T47D (cell line): ENCODE data around the gene HORMAD1.
"Not testable (repeated sequence)": the region's sequence is repeated elsewhere in the genome, so short reads cannot be mapped to it uniquely, and the experiment has no call there.

Experiments used
- DNase-seq, 2 experiments: peaks; one replicate each; pipeline versions ENCODE4 v3.0.0 to v3.0.0-alpha.2; 2011 to 2012; ENCODE audit warnings: low read depth in 1 of 2, low spot score in 1 of 2
- JUND ChIP-seq: IDR thresholded peaks from 2 replicates; pipeline ENCODE4 v1.6.1; 2012; ENCODE audit warnings: low read depth
- in situ Hi-C: cut with HindIII; loops from 2 replicates; pipeline ENCODE4 v1.10.0; 2016; ENCODE audit warnings: low sequenced_read_pairs, low pct_unique_long_range_greater_than_20kb

Gene HORMAD1, protein sequence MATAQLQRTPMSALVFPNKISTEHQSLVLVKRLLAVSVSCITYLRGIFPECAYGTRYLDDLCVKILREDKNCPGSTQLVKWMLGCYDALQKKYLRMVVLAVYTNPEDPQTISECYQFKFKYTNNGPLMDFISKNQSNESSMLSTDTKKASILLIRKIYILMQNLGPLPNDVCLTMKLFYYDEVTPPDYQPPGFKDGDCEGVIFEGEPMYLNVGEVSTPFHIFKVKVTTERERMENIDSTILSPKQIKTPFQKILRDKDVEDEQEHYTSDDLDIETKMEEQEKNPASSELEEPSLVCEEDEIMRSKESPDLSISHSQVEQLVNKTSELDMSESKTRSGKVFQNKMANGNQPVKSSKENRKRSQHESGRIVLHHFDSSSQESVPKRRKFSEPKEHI

GRCh38 chr1:150720703-150721102, at the start of gene HORMAD1:
HORMAD1 (minus strand) TSS chr1:150720895; CDS start chr1:150719505, 1,390 bp downstream.
- in situ Hi-C loops = no loop called here
- no peak for DNase-seq
- TF ChIP-seq JUND = no peak

DNA sequence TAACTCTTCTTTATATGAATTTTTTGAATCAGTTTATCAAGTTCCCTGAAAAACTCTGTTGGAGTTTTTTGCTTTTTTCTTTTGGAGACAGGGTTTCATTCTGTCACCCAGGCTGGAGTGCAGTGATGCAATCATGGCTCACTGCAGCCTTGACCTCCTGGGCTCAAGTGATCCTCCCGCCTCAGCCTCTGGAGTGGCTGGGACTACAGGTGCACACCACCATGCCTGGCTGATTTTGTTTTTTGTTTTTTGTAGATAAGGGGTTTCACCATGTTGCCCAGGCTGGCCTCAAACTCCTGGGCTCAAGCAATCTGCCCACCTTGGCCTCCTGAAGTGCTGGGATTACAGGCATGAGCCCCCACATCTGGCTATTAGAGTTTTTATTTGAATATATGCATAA, 47.0 kb upstream of the HORMAD1 start:
- DNase-seq, in situ Hi-C loops: not testable (repeated sequence)

- DNase-seq, in situ Hi-C loops: not testable (repeated sequence)
These were observed 45.2 kb upstream of the HORMAD1 start for GRCh38 chr1:150765977-150766301.

DNA sequence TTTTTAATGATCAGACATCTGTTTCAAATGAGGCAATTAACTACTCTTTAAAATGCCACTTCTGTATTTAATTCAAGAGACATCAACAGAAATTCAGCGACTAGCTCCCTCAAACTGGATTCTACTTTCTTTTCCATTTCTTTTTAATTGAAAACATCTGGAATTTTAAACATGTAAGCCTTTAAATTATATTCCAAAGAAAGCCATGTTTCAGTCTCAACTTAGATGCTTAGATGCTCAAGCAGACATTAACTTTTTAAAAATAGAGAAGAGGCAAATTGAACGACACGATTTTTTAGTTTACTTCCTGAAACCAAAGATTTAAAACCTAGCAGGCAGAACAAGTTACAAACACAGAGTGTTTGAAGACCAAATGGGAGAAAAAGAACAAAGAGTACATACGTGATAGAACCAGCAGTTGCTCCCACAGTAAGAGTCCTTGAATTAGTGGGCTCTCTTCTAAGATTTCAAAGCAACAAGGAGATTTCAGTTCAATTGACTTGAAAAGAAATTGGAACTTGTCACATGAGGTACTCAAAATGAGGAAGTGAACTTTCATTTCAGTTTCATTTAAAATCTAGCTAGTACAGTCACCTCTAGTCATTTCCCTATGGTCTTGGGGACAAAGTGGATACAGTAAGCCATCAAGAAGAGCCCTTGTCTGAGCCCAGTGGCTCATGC, 44.7 kb upstream of the HORMAD1 start, which contains the start of gene CTSS:
Gene CTSS, minus strand, starts transcription at position 483 of the 681 bp plus-strand sequence. CDS start 1,015 bp downstream, outside the sequence.
- no peak for TF ChIP-seq JUND
- in situ Hi-C loops = no loop called here
- DNase-seq = peak in 1 of 2 experiments; percentile 9

- no peak for TF ChIP-seq JUND
- peak in 1 of 2 experiments; percentile 18 for DNase-seq
- in situ Hi-C loops = no loop called here
These were observed 44.0 kb upstream of the HORMAD1 start for GRCh38 chr1:150764617-150765101.

- DNase-seq = no peak
- TF ChIP-seq JUND = no peak
- in situ Hi-C loops = no loop called here
These were observed 42.3 kb upstream of the HORMAD1 start for GRCh38 chr1:150763018-150763417.

DNA sequence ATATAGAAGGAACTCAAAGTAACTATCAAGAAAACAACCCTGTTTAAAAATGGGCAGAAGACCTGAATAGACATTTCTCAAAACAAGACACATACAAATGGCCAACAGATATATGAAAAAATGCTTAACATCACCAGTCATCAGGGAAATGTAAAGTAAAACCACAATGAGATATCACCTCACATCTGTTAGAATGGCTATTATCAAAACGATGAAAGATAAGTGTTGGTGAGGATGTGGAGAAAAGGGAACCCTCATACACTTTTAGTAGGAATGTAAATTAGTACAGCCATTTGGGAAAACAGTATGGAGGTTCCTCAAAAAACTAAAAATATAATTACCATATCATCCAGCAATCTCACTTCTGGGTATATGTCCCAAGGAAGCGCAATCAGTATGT, 41.9 kb upstream of the HORMAD1 start:
- no peak for TF ChIP-seq JUND
- no peak for DNase-seq
- in situ Hi-C loops = no loop called here

DNA sequence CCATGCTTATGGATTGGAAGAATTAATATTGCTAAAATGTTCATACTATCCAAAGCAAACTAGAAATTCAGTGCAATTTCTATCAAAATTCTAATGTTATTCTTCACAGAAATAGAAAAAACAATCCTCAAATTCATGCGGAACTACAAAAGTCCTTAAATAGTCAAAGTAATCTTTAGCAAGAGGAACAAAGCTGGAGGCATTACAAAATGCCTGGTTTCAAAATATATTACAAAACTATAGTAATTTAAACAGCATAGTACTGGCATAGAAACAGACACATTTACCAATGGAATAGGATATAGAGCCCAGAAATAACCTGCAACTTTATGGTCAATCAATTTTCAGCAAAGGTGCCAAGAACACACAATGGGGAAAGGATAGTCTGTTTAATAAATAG, 41.1 kb upstream of the HORMAD1 start:
- no peak for TF ChIP-seq JUND
- DNase-seq = no peak
- in situ Hi-C loops = no loop called here

DNA sequence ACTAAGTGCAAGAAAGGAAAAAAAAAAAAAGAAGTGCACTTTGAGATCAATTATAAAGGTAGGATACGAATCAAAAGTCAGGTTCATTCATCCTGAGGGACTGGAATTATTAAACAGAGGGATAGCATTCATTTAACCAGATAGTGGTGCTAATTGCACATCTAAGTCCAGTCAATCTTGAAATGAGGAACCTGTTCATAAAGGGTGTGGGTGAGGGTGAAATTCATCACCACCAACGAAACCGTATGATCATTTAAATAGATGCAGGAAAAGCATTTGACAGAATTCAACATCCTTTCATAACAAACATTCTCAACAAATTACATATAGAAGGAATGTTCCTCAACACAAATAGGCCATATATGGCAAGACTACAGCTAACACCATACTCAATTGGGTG, 39.3 kb upstream of the HORMAD1 start:
- no peak for DNase-seq
- TF ChIP-seq JUND = no peak
- in situ Hi-C loops = no loop called here

DNA sequence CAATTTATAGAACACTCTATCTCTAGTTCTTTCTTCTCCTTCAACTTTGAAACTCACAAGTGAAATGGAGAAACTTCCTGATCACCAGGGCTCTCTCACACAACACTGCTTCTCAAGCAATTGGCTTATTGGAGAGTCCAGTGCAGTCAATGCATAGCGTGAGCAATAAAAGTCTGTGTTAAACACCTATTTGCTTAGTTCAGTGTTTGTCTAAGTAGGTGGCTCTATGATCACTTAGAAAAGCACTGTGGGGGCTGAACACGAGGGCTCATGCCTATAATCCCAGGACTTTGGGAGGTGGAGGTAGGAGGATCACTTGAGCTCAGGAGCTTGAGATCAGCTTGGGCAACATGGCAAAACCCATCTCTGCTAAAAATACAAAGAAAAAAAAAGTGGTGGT, 32.7 kb upstream of the HORMAD1 start:
- DNase-seq = no peak
- in situ Hi-C loops = no loop called here
- no peak for TF ChIP-seq JUND

DNA sequence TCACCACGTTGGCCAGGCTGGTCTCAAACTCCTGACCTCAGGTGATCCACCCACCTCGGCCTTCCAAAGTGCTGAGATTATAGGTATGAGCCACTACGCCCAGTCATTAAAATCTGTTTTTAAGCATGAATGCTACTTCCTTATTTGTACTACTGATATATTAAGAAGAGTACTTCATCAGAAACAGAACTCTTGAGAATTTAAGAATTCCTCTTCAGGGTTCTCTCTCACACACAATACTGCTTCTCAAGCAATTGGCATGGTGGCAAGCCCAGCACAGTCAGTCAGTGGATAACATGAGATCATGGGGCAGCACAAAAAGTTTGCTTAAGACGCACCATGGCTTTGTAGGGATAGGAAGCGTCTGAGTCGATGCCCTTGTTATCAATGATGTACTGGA, 30.7 kb upstream of the HORMAD1 start:
- no peak for TF ChIP-seq JUND
- in situ Hi-C loops = no loop called here
- no peak for DNase-seq

DNA sequence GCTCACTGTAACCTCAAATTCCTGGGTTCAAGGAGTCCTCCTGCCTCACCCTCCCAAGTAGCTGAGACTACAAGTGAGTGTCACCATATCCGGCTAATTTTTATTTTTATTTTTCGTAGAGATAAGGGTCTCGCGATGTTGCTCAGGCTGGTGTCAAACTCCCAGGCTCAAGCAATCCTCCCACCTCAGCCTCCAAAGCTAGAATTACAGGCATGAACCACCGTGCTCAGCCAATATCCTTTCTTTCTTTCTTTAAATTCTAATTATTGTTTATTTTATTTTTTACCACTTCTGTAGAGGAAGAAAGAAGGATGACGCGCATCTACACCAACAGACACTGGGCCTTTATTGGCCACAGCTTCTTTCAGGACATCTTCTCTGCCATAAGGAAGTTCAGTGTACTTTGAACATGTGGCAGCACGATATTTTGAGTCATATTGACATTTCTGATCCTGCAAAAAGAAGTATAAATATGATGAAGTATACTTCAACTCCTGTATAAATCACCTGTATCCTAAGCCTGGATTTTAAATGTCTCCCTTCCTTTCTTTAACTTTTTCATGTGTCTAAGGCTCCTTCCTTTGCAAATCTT, 29.1 kb upstream of the HORMAD1 start:
- in situ Hi-C loops = no loop called here
- DNase-seq = no peak
- no peak for TF ChIP-seq JUND

- no peak for DNase-seq
- in situ Hi-C loops = no loop called here
- TF ChIP-seq JUND = no peak
These were observed 28.4 kb upstream of the HORMAD1 start for GRCh38 chr1:150748878-150749719.
